NB4 (cell line): ENCODE data around the gene KATNB1.

Experiments
- DNase-seq: peaks from one replicate; pipeline ENCODE4 v3.0.0; 2010; ENCODE audit warnings: low read depth
- H3K4me3 ChIP-seq: one replicate; pipeline ENCODE4 v1.5.1; 2011; ENCODE audit warnings: mild to moderate bottlenecking, low read depth, low read length, moderate library complexity
- MYC ChIP-seq: IDR thresholded peaks from 2 replicates; pipeline ENCODE4 v1.6.1; 2011; ENCODE audit warnings: low read depth, low read length
- POLR2A ChIP-seq: IDR thresholded peaks from 2 replicates; pipeline ENCODE4 v1.6.1; 2011; ENCODE audit warnings: mild to moderate bottlenecking; ENCODE audit not compliant: insufficient read length; ENCODE audit errors: extremely low read depth
- TF ChIP-seq, protein P1 (sequence below): IDR thresholded peaks from one replicate; pipeline ENCODE4 v1.5.1; 2012; ENCODE audit warnings: low read depth, low read length
- TF ChIP-seq, protein P2 (sequence below): IDR thresholded peaks from 2 replicates; pipeline ENCODE4 v1.6.1; 2011; ENCODE audit warnings: low read depth, low read length

The KATNB1 gene

DNA sequence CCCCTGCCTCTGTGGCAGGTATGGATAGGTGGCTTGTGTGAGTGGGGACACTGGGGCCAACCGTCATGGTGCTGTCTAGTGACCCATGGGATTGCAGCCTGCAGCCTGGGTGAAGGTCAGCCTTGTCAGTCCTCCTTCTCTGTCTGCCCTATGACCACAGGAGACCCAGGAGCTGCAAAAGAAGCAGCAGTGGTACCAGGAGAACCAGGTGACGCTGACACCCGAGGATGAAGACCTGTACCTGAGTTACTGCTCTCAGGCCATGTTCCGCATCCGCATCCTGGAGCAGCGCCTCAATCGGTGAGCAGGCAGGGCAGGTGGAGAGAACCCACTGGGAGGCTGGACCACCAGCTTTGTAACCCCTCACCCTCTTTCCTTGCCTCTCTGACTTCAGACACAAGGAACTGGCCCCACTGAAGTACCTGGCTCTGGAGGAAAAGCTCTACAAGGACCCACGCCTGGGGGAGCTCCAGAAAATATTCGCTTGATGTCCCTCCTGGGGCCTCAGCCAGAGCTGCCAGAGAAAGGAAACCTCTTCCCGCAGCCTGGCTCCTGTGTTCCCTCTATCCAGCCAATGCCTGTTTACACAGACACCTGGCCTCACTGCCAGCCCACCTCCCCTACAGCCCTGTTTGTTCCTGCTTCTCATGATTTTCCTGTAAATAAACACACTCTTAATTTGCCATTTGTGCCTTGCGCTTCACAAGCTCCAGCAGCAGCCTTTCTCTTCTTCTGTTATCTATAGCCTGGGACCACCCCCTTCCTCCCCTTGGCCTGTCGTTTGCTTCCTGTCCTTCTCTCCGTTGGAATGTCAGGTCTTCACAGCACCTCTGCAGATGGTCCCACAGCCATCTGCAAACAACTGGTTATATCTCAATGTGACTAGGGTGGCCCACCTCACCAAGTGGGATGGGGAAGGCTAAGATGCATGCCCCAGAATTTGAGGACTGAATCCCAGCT is 4.5 kb upstream of the KATNB1 start:
- no peak overlapping the region for H3K4me3 ChIP-seq
- TF ChIP-seq MYC (no peak), POLR2A (no peak)
- TF ChIP-seq, protein P1, sequence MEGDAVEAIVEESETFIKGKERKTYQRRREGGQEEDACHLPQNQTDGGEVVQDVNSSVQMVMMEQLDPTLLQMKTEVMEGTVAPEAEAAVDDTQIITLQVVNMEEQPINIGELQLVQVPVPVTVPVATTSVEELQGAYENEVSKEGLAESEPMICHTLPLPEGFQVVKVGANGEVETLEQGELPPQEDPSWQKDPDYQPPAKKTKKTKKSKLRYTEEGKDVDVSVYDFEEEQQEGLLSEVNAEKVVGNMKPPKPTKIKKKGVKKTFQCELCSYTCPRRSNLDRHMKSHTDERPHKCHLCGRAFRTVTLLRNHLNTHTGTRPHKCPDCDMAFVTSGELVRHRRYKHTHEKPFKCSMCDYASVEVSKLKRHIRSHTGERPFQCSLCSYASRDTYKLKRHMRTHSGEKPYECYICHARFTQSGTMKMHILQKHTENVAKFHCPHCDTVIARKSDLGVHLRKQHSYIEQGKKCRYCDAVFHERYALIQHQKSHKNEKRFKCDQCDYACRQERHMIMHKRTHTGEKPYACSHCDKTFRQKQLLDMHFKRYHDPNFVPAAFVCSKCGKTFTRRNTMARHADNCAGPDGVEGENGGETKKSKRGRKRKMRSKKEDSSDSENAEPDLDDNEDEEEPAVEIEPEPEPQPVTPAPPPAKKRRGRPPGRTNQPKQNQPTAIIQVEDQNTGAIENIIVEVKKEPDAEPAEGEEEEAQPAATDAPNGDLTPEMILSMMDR: no peak
- TF ChIP-seq, protein P2, sequence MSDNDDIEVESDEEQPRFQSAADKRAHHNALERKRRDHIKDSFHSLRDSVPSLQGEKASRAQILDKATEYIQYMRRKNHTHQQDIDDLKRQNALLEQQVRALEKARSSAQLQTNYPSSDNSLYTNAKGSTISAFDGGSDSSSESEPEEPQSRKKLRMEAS: no peak
- no peak for DNase-seq

DNA sequence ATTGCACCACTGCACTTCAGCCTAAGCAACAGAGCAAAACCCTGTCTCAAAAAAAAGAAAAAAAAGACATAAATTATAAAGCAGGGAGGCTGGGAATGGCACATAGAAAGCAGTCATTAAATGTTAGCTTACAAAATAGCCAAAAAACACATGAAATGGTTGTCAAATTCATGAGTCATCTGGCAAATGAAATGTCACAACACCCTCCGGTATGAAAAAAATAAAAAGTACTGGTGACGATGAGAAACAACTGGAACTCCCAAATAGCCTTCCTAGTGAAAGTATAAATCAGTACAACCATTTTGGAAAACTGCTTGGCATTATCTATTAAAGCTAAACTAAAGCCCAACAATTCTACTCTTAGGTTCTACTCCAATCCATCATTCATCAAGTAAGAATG is 3.5 kb upstream of the KATNB1 start:
- peak; percentile 39 for DNase-seq
- TF ChIP-seq, protein P2: no peak
- TF ChIP-seq MYC (no peak), POLR2A (no peak)
- TF ChIP-seq, protein P1: no peak
- H3K4me3 ChIP-seq: no peak overlapping the region

DNA sequence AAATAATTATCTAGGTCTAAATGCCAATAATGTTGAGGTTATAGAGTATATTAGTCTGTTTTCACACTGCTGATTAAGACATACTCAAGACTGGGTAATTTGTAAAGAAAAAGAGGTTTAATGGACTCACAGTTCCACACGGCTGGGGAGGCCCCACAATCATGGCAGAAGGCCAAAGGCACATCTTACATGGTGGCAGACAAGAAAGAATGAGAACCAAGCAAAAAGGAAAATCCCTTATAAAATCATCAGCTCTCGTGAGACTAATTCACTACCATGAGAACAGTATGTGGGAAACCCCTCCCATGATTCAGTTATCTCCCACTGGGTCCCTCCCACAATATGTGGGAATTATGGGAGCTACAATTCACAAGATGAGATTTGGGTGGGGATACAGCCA is 2.9 kb upstream of the KATNB1 start:
- TF ChIP-seq, protein P2: no peak
- TF ChIP-seq MYC (no peak), POLR2A (no peak)
- TF ChIP-seq, protein P1: no peak
- no peak for DNase-seq
- H3K4me3 ChIP-seq: no peak overlapping the region

DNA sequence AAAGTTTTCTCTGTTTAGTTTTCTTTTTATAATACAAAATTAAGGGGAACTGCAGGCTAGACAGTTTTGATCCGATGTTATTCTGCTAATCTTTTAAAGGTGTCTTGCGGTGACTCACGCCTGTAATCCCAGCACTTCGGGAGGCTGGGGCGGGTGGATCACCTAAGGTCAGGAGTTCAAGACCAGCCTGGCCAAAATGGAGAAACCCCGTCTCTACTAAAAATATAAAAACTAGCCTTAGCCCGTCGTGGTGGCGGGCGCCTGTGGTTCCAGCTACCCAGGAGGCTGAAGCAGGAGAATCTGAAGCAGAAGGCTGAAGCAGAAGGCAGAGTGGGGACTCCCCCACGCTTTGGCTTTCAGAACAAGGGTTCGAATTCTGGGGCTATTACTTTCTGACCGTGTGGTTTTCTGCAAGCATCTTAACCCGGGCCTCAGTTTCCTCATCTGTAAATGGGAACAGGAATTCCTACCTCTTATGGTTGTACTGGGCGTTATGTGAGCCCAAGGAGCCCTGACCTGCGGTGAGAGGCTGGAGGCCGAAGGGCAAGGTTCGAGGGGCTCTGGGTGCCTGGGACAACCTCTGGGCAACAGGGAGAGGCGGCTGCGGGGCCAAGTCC is 1.2 kb upstream of the KATNB1 start:
- peak overlapping the region; percentile 87 for H3K4me3 ChIP-seq
- no peak for DNase-seq
- TF ChIP-seq, protein P2: no peak
- TF ChIP-seq MYC (no peak), POLR2A (no peak)
- TF ChIP-seq, protein P1: no peak

DNA sequence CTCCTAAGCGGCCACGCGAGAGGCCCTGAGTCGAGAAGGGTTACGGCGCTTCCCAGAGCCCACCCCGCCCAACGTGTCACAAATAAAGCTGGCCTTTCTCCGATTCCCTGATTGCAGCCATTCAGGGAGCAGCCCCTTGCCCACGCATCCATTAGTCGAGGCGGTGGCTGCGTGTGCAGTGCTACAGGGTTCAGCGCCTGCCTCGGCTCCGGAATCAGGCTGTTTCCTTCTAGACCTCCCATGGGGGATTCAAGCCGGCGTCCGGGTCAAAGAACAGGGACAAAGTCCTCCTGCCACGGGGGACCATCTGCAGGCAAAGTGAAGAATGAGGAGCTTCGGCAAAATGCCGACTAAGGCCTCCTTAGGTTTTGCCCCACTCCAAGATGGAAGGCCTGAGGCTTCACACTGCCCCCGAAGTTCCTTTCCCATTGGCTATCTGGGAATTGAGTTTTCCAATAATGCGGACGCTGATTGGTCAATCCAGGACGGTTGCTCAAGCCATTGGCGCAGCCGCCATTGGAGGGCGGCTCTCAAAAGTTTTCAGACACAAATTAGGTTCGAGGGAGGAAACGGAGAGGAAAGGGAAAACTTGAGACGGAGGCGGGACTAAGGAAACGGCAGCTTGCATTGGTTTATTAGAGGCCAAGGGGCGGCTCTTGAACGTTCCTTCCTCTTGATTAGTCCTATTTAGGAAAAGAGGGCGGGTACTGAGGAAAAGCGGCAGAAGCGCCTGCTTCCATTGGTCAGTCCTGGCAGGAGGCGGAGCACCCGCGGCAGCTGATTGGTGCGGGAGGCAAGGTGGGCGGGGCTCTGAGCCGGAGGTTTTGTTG is 430 bp upstream of the KATNB1 start:
- H3K4me3 ChIP-seq: peak overlapping the region; percentile 87
- TF ChIP-seq, protein P1: no peak
- TF ChIP-seq POLR2A: peak; percentile 63
- DNase-seq: peak; percentile 100
